CD8-positive, alpha-beta memory T cell (primary cell): ENCODE results near the gene MGLL. TPM values are rescaled to one million over a fixed set of nuclear protein-coding genes. Genes with fewer than 3 reads are reported as not detected.
A peak's percentile ranks its signal among the peaks of the same experiment; 100 is the strongest.

Experiments used
- CTCF ChIA-PET: fragments of 350-600 bp; sonication (Branson Sonifier 250); formaldehyde crosslinking; loops from one replicate; lab custom pipeline; 2021; ENCODE audit warnings: antibody characterized with exemption; lab: Charles Lee
- POLR2A ChIA-PET: fragments of 350-600 bp; sonication (Branson Sonifier 250); formaldehyde crosslinking; loops from one replicate; lab custom pipeline; 2021; ENCODE audit warnings: antibody characterized with exemption; lab: Charles Lee
- DNase-seq, 5 donors: peaks; one replicate each; pipeline versions ENCODE4 v3.0.0 to v3.0.0-alpha.2; 2020 to 2022; ENCODE audit warnings: mixed read lengths in 1 of 5
- H3K27ac ChIP-seq: one replicate; pipeline ENCODE4 v1.7.0; 2013; ENCODE audit warnings: low read depth, mild to moderate bottlenecking, low read length, moderate library complexity
- H3K27me3 ChIP-seq: 2 replicates; pipeline ENCODE4 v1.7.0; 2013; ENCODE audit warnings: low read length, mild to moderate bottlenecking; ENCODE audit not compliant: insufficient read depth, poor library complexity, severe bottlenecking
- H3K36me3 ChIP-seq: 2 replicates; pipeline ENCODE4 v1.7.0; 2013; ENCODE audit warnings: mild to moderate bottlenecking, low read length, moderate library complexity; ENCODE audit not compliant: insufficient read depth
- H3K4me1 ChIP-seq: 2 replicates; pipeline ENCODE4 v1.7.0; 2013; ENCODE audit warnings: mild to moderate bottlenecking, low read length, moderate library complexity; ENCODE audit not compliant: insufficient read depth
- H3K4me3 ChIP-seq: 2 replicates; pipeline ENCODE4 v1.7.0; 2013; ENCODE audit warnings: mild to moderate bottlenecking, low read length
- H3K9me3 ChIP-seq: 2 replicates; pipeline ENCODE4 v1.7.0; 2013; ENCODE audit warnings: mild to moderate bottlenecking, low read length
- H3K27ac Mint-ChIP-seq, 8 donors: one replicate each; pipeline ENCODE4 v1.8.0; 2020 to 2021; ENCODE audit warnings: mixed read lengths in 8 of 8, mild to moderate bottlenecking in 6 of 8, inconsistent platforms in 3 of 8, moderate library complexity in 3 of 8
- H3K27me3 Mint-ChIP-seq, 2 donors: one replicate each; pipeline ENCODE4 v1.8.0; 2020 to 2021; ENCODE audit warnings: mixed read lengths in 2 of 2, mild to moderate bottlenecking in 1 of 2, moderate library complexity in 1 of 2
- H3K36me3 Mint-ChIP-seq, 3 donors: one replicate each; pipeline ENCODE4 v1.8.0; 2020 to 2021; ENCODE audit warnings: mixed read lengths in 3 of 3, inconsistent platforms in 1 of 3, mild to moderate bottlenecking in 1 of 3
- H3K4me1 Mint-ChIP-seq, 3 donors: one replicate each; pipeline ENCODE4 v1.8.0; 2020 to 2021; ENCODE audit warnings: mixed read lengths in 3 of 3, inconsistent platforms in 1 of 3, mild to moderate bottlenecking in 1 of 3
- H3K4me3 Mint-ChIP-seq, 7 donors: one replicate each; pipeline ENCODE4 v1.8.0; 2020 to 2021; ENCODE audit warnings: mixed read lengths in 7 of 7, mild to moderate bottlenecking in 6 of 7, moderate library complexity in 4 of 7, inconsistent platforms in 2 of 7
- H3K9me3 Mint-ChIP-seq, 5 donors: one replicate each; pipeline ENCODE4 v1.8.0; 2020 to 2022; ENCODE audit warnings: mixed read lengths in 5 of 5, mild to moderate bottlenecking in 3 of 5, moderate library complexity in 2 of 5, inconsistent platforms in 1 of 5
- polyA plus RNA-seq: library from polyadenylated mRNA; unstranded; fragments of 300-500 nt; fragmentation: Illumina TruSeq; gene quantifications from one replicate; pipeline ENCODE4 v1.2.3, GENCODE V29; 2021
- total RNA-seq, 2 experiments: library from RNA; stranded (reverse); gene quantifications; one replicate each; pipeline ENCODE4 v1.2.3, GENCODE V29; 2021

MGLL gene
- total and polyA plus RNA-seq, 3 experiments from 2014 or later = 3.0 to 5.9 (median 5.3) TPM

DNA sequence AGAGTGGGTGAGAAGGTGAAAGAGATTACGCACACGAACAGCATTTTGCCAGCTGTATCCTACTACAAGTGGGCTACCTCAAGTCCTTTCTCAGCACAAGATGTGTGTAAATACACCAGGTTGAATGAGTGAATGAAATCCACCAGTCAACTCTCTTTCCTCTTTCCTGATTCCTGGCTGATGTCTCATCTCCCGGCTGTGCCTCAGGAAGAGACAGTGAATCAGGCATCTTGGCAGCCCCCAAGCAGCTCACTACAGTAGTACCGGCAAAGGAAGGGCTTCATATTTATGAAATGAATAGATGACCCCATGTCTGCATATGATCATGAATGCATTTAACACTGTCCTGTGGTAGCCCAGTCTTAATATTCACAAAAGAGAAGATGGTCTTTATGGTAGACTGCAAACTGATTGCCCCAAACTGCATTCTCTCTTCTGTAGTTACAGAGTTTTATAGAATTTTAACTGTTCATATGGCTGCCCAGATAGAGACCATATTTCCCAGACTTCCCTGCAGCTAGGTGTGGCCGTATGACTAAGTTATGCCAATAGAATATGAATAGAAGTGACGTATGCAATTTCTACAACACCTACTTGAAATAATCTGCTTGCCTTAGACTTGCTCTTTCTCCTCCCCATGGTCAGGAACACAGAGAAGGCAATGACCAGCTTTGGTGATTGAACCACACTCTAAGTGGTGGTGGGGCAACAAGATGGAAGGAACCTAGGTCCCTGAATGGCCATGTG lies 22.7 kb downstream of the MGLL start:
- POLR2A ChIA-PET = no interaction called here
- no peak for DNase-seq
- H3K27me3 ChIP-seq = no peaks in the 10 kb centered on the region
- CTCF ChIA-PET = interaction anchor here (1.1 kb wide), 1 partner anchor 225 kb away, joined by 3 read pairs; no protein-coding TSS in a partner anchor
- Mint-ChIP-seq H3K36me3 (peaks cover 0 to 1% (median 0%) of the 10 kb centered on the region in 3 donors), H3K27ac (no peak overlapping the region), H3K27me3 (peaks cover 0 to 1% of the 10 kb centered on the region in 2 donors), H3K9me3 (peaks cover 0 to 5% (median 0%) of the 10 kb centered on the region in 5 donors), H3K4me1 (peaks cover 11 to 12% (median 12%) of the 10 kb centered on the region in 3 donors), H3K4me3 (no peak overlapping the region)
- no peak overlapping the region for H3K4me3 ChIP-seq
- H3K36me3 ChIP-seq = no peaks in the 10 kb centered on the region
- no peaks in the 10 kb centered on the region for H3K4me1 ChIP-seq
- no peak overlapping the region for H3K27ac ChIP-seq
- H3K9me3 ChIP-seq = no peaks in the 10 kb centered on the region

DNA sequence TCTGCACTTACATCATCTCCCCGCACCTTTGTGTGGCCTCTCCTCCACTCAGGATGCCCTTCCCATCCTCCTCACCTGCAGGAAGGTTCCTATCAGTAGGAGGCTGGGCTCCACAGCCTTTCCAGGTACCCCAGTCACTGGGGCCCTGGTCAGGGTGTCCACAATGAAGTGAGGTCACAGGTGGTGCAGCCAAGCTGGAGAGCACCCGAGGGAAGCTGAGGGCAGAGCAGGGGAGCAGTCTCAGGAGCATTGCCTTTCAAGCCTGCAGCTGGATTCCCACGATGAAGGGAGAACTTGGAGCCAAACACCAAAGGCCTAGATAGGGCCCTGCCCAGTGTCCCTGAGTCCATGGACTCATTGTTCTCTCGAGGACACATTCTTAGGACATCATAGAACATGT lies 23.6 kb downstream of the MGLL start:
- Mint-ChIP-seq H3K9me3 (peaks cover 0 to 5% (median 0%) of the 10 kb centered on the region in 5 donors), H3K4me1 (peaks cover 11 to 12% (median 12%) of the 10 kb centered on the region in 3 donors), H3K27ac (no peak overlapping the region), H3K36me3 (no peaks in the 10 kb centered on the region), H3K27me3 (peaks cover 0 to 3% of the 10 kb centered on the region in 2 donors), H3K4me3 (peak overlapping the region in 1 of 7 donors; percentile 4)
- ChIA-PET POLR2A (no interaction called here), CTCF (no interaction called here)
- Histone ChIP-seq H3K36me3 (no peaks in the 10 kb centered on the region), H3K27me3 (no peaks in the 10 kb centered on the region), H3K4me1 (no peaks in the 10 kb centered on the region), H3K9me3 (no peaks in the 10 kb centered on the region), H3K4me3 (no peak overlapping the region), H3K27ac (no peak overlapping the region)
- no peak for DNase-seq

DNA sequence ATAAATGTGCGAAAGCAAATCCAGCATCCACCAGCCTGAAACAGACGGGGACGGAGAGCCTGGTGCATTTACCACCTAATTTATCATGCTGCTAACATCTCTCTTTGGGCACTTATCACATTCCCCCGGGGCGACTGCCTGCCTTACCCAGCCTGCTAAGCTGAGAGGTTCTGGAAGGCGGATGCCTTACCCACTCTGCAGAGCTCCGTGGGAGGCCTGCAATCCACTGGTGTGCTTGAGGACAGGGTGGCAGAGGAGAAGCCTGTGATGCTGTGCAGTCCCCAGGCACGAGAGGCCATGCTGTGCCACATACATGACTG lies 25.5 kb downstream of the MGLL start:
- Mint-ChIP-seq H3K4me3 (no peak overlapping the region), H3K4me1 (peaks cover 11 to 12% (median 12%) of the 10 kb centered on the region in 3 donors), H3K9me3 (peaks cover 0 to 5% (median 0%) of the 10 kb centered on the region in 5 donors), H3K27me3 (peaks cover 0 to 7% of the 10 kb centered on the region in 2 donors), H3K27ac (no peak overlapping the region), H3K36me3 (no peaks in the 10 kb centered on the region)
- Histone ChIP-seq H3K36me3 (no peaks in the 10 kb centered on the region), H3K9me3 (no peaks in the 10 kb centered on the region), H3K27ac (no peak overlapping the region), H3K4me3 (no peak overlapping the region), H3K4me1 (no peaks in the 10 kb centered on the region), H3K27me3 (peaks cover 4% of the 10 kb centered on the region)
- no peak for DNase-seq
- ChIA-PET CTCF (no interaction called here), POLR2A (no interaction called here)

DNA sequence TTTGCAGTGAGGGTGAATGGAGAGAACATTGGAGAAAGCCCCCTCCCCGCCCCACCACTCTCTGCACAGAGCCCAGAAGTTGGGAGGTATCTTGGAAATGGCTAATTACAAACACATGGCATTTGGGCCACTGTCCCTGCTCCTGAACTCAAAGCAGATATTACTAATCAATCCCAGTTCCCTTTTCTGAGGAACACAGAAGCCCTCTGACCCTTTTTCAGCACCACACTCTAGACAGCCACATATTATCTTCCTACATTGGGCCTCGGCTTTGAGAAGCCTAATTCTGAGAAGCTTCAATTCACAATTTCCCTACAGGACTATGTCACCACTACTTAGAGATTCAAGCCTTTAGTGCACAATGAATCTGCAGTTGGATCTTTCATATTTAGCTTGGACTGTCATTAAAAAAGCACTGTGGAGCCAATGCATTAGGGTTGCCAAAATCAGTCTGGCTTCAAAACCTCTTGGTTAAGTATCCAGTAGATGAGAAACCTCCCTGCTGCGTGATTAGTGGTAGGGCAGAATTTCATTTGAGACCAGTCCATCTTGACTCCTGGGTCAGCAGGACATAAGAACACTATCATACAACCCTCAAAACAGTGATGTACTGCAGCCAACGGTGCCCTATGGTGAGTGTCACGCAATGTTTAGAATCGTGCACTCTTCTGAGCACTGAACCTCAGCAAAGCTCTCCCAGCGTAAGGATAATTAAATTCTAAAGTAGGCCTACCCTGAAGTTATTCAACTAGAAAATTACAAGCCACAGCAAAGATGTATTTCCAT lies 26.1 kb downstream of the MGLL start:
- no peak overlapping the region for H3K4me3 ChIP-seq
- H3K4me1 ChIP-seq = no peaks in the 10 kb centered on the region
- no peaks in the 10 kb centered on the region for H3K9me3 ChIP-seq
- Mint-ChIP-seq H3K9me3 (peaks cover 0 to 5% (median 0%) of the 10 kb centered on the region in 5 donors), H3K27me3 (peaks cover 1 to 7% of the 10 kb centered on the region in 2 donors), H3K27ac (no peak overlapping the region), H3K36me3 (no peaks in the 10 kb centered on the region), H3K4me3 (no peak overlapping the region), H3K4me1 (peaks cover 11 to 15% (median 12%) of the 10 kb centered on the region in 3 donors)
- ChIA-PET POLR2A (no interaction called here), CTCF (no interaction called here)
- H3K27ac ChIP-seq = no peak overlapping the region
- DNase-seq = no peak
- no peaks in the 10 kb centered on the region for H3K36me3 ChIP-seq
- H3K27me3 ChIP-seq = peaks cover 4% of the 10 kb centered on the region

DNA sequence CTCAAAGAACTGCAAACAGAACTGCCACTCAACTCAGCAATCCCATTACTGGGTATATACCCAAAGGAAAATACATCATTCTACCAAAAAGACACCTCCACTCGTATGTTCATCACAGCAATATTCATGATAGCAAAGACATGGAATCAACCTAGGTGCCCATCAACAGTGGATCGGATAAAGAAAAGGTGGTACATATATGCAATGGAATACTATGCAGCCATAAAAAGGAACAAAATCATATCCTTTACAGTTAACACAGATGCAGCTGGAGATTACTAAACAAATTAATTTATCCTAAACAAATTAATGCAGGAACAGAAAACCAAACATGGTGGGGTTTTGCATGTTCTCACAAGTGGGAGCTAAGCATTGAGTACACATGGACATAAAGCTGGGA lies 27.3 kb downstream of the MGLL start:
- Mint-ChIP-seq H3K27ac (no peak overlapping the region), H3K4me3 (no peak overlapping the region), H3K9me3 (peaks cover 0 to 5% (median 0%) of the 10 kb centered on the region in 5 donors), H3K27me3 (peaks cover 6 to 7% of the 10 kb centered on the region in 2 donors), H3K36me3 (no peaks in the 10 kb centered on the region), H3K4me1 (peaks cover 1 to 9% (median 8%) of the 10 kb centered on the region in 3 donors)
- no peak for DNase-seq
- Histone ChIP-seq H3K9me3 (no peaks in the 10 kb centered on the region), H3K27me3 (peaks cover 4% of the 10 kb centered on the region), H3K36me3 (no peaks in the 10 kb centered on the region), H3K4me1 (no peaks in the 10 kb centered on the region), H3K4me3 (no peak overlapping the region), H3K27ac (no peak overlapping the region)
- CTCF ChIA-PET = no interaction called here
- POLR2A ChIA-PET = no interaction called here

DNA sequence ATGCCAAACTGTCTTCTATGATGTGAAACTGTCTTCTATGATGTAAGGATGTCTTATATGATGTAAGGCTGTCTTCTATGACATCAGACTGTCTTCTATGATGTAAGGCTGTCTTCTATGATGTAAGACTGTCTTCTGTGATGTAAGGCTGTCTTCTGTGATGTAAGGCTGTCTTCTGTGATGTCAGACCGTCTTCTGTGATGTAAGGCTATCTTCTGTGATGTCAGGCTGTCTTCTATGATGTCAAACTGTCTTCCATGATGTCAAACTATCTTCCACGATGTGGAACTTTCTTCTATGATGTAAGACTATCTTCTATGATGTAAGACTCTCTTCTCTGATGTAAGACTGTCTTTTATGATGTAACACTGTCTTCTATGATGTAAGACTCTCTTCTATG lies 27.9 kb downstream of the MGLL start:
- no peaks in the 10 kb centered on the region for H3K4me1 ChIP-seq
- CTCF ChIA-PET = no interaction called here
- DNase-seq = no peak
- no peak overlapping the region for H3K27ac Mint-ChIP-seq
- POLR2A ChIA-PET = no interaction called here
- H3K9me3 Mint-ChIP-seq = peaks cover 0 to 5% (median 0%) of the 10 kb centered on the region in 5 donors
- H3K27ac ChIP-seq = no peak overlapping the region
- H3K9me3 ChIP-seq = no peaks in the 10 kb centered on the region
- peaks cover 6 to 7% of the 10 kb centered on the region in 2 donors for H3K27me3 Mint-ChIP-seq
- no peaks in the 10 kb centered on the region for H3K36me3 Mint-ChIP-seq
- peaks cover 0 to 7% (median 4%) of the 10 kb centered on the region in 3 donors for H3K4me1 Mint-ChIP-seq
- no peak overlapping the region for H3K4me3 ChIP-seq
- no peaks in the 10 kb centered on the region for H3K36me3 ChIP-seq
- peaks cover 4% of the 10 kb centered on the region for H3K27me3 ChIP-seq
- no peak overlapping the region for H3K4me3 Mint-ChIP-seq

DNA sequence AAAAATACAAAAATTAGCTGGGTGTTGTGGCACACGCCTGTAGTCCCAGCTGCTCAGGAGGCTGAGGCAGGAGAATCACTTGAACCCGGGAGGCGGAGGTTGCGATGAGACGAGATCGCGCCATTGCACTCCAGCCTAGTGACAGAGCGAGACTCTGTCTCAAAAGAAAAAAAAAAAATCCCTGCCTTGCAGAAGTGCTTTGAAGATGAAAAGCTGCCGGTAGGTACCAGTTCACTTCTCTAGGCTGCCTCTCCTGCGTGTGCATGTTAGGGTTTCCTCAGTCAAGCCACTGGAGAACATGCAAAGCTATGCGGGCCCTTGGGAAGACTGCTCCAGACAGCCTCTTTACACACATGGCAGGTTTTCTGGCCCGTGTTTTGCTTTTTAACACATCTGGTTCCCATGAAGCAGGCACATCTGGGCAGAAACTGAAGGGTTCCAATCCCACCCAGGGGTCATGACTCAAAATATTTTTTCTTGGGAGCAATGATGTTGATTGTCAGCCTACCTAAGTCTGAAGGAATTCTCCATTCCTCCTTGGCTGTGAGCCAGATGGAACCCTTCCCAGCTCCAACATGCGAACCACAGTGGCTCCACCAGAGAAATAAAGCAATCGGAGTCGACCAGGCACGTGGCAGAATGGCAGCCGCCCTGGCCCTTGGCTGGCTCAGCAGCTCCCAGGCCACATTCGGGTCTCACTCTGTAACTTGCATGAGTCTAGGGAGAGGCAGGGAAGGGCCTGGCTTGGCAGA lies 29.6 kb downstream of the MGLL start:
- Histone ChIP-seq H3K27me3 (peaks cover 4% of the 10 kb centered on the region), H3K27ac (no peak overlapping the region), H3K4me1 (no peaks in the 10 kb centered on the region), H3K4me3 (no peak overlapping the region), H3K36me3 (no peaks in the 10 kb centered on the region), H3K9me3 (no peaks in the 10 kb centered on the region)
- peaks cover 0 to 5% (median 0%) of the 10 kb centered on the region in 5 donors for H3K9me3 Mint-ChIP-seq
- CTCF ChIA-PET = no interaction called here
- H3K36me3 Mint-ChIP-seq = no peaks in the 10 kb centered on the region
- H3K27me3 Mint-ChIP-seq = peaks cover 6 to 10% of the 10 kb centered on the region in 2 donors
- no peak overlapping the region for H3K4me3 Mint-ChIP-seq
- H3K4me1 Mint-ChIP-seq = peaks cover 0 to 7% (median 4%) of the 10 kb centered on the region in 3 donors
- no peak overlapping the region for H3K27ac Mint-ChIP-seq
- POLR2A ChIA-PET = interaction anchor here (0.7 kb wide), 1 partner anchor 28 kb away, joined by 5 read pairs; no protein-coding TSS in a partner anchor
- no peak for DNase-seq
